Panc1 (cell line): ENCODE results near the gene NR5A2. TPM values are rescaled to one million over a fixed set of nuclear protein-coding genes. Genes with fewer than 3 reads are reported as not detected.

Experiments
- ATAC-seq: fragments of 200-7000 bp; cut with Tn5 transposase; 2 replicates; pipeline ENCODE4 v1.9.1; 2020; ENCODE audit warnings: mild to moderate bottlenecking, moderate library complexity
- BruUV-seq: library from RNA; stranded (reverse); fragments of 400-500 nt; replicated peaks from 2 replicates; lab custom pipeline; 2021; lab: Mats Ljungman, UMichigan
- CTCF ChIA-PET: fragments of 300-600 bp; sonication (Branson Sonifier 250); formaldehyde crosslinking; loops from one replicate; lab custom pipeline; 2022; ENCODE audit warnings: antibody characterized with exemption; lab: Charles Lee
- POLR2A ChIA-PET: fragments of 300-600 bp; sonication (Branson Sonifier 250); formaldehyde crosslinking; loops from one replicate; lab custom pipeline; 2022; ENCODE audit warnings: antibody characterized with exemption; lab: Charles Lee
- DNase-seq: peaks from one replicate; pipeline ENCODE4 v3.0.0-alpha.2; 2010; ENCODE audit warnings: low read depth, low spot score
- H3K27ac ChIP-seq: 2 replicates; pipeline ENCODE4 v1.5.1; 2011; ENCODE audit warnings: mild to moderate bottlenecking, low read length, inconsistent platforms
- H3K27me3 ChIP-seq: fragments of 200-500 bp; sonication (Bioruptor generic); 2 replicates; pipeline ENCODE4 v1.6.0; 2014; ENCODE audit warnings: low read length, inconsistent platforms; ENCODE audit not compliant: control insufficient read depth, insufficient read depth
- H3K36me3 ChIP-seq: fragments of 200-500 bp; sonication (Bioruptor generic); 2 replicates; pipeline ENCODE4 v1.5.1; 2014; ENCODE audit warnings: inconsistent platforms, mild to moderate bottlenecking, low read length, moderate library complexity; ENCODE audit not compliant: control insufficient read depth, insufficient read depth
- H3K4me1 ChIP-seq: 2 replicates; pipeline ENCODE4 v1.5.1; 2011; ENCODE audit warnings: inconsistent platforms, mild to moderate bottlenecking, low read length, moderate library complexity; ENCODE audit not compliant: control insufficient read depth, insufficient read depth
- H3K4me3 ChIP-seq, 2 experiments: 2 replicates each; pipeline ENCODE4 v1.5.1; 2011 to 2012; ENCODE audit warnings: low read depth in 2 of 2, low read length in 2 of 2, mild to moderate bottlenecking in 2 of 2, inconsistent platforms in 1 of 2, moderate library complexity in 1 of 2
- H3K9me3 ChIP-seq: fragments of 200-500 bp; sonication (Bioruptor generic); 2 replicates; pipeline ENCODE4 v1.5.1; 2014; ENCODE audit warnings: low read depth, mild to moderate bottlenecking, inconsistent platforms, low read length, moderate library complexity; ENCODE audit not compliant: control insufficient read depth, insufficient read depth
- POLR2AphosphoS5 ChIP-seq: IDR thresholded peaks from 2 replicates; pipeline ENCODE4 v1.6.1; 2012; ENCODE audit warnings: mild to moderate bottlenecking, low read depth, low read length, moderate library complexity
- SIN3A ChIP-seq: IDR thresholded peaks from 2 replicates; pipeline ENCODE4 v1.6.1; 2012; ENCODE audit warnings: low read depth, mild to moderate bottlenecking, low read length, moderate library complexity, borderline replicate concordance; ENCODE audit not compliant: insufficient read depth
- TCF7L2 ChIP-seq: IDR thresholded peaks from 2 replicates; pipeline ENCODE4 v1.6.1; 2011; ENCODE audit warnings: mild to moderate bottlenecking, low read depth, low read length, inconsistent platforms
- in situ Hi-C: cut with HindIII; loops from 2 replicates; pipeline ENCODE4 v1.10.0; 2016; ENCODE audit warnings: low sequenced_read_pairs, low pct_unique_long_range_greater_than_20kb
- intact Hi-C: fragments of 100-400 bp; cut with micrococcal nuclease; formaldehyde crosslinking; loops from one replicate; pipeline ENCODE4 v1.10.0; 2022; ENCODE audit not compliant: unreplicated experiment
- total RNA-seq: library from RNA; stranded (reverse); gene quantifications from one replicate; pipeline ENCODE4 v1.2.1, GENCODE V29; 2021; ENCODE audit not compliant: unreplicated experiment
- TF ChIP-seq, protein P1 (sequence below): fragments of 450-650 bp; IDR thresholded peaks from 2 replicates; pipeline ENCODE4 v1.5.1; 2017; ENCODE audit warnings: mild to moderate bottlenecking
- TF ChIP-seq, protein P2 (sequence below), 2 experiments: IDR thresholded peaks; 2 replicates each; pipeline ENCODE4 v1.6.1; 2011 to 2012; ENCODE audit warnings: low read depth in 2 of 2, control low read depth in 1 of 2, low read length in 1 of 2, mild to moderate bottlenecking in 1 of 2, moderate library complexity in 1 of 2; ENCODE audit not compliant: insufficient read depth in 1 of 2

NR5A2 gene
- total RNA-seq, 1 experiment from 2014 or later: 4.3 TPM

DNA sequence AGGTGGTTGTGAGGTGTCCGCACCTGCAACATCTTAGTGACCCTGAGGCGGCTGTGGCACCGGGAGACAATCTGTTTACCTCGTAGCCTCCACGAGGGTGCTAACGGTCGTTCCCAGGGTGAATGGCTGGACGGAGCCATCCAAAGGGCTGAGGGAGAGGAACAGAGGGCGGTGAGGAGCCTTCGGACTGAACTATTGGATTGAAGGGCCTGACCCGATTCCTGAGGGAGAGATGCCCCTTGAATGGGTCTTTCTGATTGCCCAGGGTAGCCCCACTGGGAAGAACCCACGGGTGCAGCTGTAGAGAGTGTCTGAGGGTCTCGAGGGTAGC is 2.3 kb downstream of the NR5A2 start:
- ChIA-PET CTCF (no interaction called here), POLR2A (no interaction called here)
- H3K36me3 ChIP-seq: no peaks in the 10 kb centered on the region
- BruUV-seq: no TSS peak
- no peaks in the 10 kb centered on the region for H3K9me3 ChIP-seq
- H3K4me1 ChIP-seq: peaks cover 4% of the 10 kb centered on the region; the same call in 1 of the 2 replicates
- H3K27me3 ChIP-seq: no peaks in the 10 kb centered on the region; the same call in 1 of the 2 replicates
- in situ Hi-C loops: no loop called here
- ATAC-seq (peak; percentile 32), DNase-seq (no peak)
- H3K4me3 ChIP-seq: peak overlapping the region; percentile 54 to 81
- peak overlapping the region; percentile 11; the same call in 1 of the 2 replicates for H3K27ac ChIP-seq
- intact Hi-C loops: no loop called here
- TF ChIP-seq POLR2AphosphoS5 (no peak), SIN3A (no peak), TCF7L2 (no peak)
- TF ChIP-seq, protein P1, sequence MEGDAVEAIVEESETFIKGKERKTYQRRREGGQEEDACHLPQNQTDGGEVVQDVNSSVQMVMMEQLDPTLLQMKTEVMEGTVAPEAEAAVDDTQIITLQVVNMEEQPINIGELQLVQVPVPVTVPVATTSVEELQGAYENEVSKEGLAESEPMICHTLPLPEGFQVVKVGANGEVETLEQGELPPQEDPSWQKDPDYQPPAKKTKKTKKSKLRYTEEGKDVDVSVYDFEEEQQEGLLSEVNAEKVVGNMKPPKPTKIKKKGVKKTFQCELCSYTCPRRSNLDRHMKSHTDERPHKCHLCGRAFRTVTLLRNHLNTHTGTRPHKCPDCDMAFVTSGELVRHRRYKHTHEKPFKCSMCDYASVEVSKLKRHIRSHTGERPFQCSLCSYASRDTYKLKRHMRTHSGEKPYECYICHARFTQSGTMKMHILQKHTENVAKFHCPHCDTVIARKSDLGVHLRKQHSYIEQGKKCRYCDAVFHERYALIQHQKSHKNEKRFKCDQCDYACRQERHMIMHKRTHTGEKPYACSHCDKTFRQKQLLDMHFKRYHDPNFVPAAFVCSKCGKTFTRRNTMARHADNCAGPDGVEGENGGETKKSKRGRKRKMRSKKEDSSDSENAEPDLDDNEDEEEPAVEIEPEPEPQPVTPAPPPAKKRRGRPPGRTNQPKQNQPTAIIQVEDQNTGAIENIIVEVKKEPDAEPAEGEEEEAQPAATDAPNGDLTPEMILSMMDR: no peak
- TF ChIP-seq, protein P2, sequence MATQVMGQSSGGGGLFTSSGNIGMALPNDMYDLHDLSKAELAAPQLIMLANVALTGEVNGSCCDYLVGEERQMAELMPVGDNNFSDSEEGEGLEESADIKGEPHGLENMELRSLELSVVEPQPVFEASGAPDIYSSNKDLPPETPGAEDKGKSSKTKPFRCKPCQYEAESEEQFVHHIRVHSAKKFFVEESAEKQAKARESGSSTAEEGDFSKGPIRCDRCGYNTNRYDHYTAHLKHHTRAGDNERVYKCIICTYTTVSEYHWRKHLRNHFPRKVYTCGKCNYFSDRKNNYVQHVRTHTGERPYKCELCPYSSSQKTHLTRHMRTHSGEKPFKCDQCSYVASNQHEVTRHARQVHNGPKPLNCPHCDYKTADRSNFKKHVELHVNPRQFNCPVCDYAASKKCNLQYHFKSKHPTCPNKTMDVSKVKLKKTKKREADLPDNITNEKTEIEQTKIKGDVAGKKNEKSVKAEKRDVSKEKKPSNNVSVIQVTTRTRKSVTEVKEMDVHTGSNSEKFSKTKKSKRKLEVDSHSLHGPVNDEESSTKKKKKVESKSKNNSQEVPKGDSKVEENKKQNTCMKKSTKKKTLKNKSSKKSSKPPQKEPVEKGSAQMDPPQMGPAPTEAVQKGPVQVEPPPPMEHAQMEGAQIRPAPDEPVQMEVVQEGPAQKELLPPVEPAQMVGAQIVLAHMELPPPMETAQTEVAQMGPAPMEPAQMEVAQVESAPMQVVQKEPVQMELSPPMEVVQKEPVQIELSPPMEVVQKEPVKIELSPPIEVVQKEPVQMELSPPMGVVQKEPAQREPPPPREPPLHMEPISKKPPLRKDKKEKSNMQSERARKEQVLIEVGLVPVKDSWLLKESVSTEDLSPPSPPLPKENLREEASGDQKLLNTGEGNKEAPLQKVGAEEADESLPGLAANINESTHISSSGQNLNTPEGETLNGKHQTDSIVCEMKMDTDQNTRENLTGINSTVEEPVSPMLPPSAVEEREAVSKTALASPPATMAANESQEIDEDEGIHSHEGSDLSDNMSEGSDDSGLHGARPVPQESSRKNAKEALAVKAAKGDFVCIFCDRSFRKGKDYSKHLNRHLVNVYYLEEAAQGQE (IDR thresholded peaks at IDR 0.05; ENCODE audit: insufficient read depth in 1 of 2, low read depth in 2 of 2, low read length in 1 of 2): no peak

DNA sequence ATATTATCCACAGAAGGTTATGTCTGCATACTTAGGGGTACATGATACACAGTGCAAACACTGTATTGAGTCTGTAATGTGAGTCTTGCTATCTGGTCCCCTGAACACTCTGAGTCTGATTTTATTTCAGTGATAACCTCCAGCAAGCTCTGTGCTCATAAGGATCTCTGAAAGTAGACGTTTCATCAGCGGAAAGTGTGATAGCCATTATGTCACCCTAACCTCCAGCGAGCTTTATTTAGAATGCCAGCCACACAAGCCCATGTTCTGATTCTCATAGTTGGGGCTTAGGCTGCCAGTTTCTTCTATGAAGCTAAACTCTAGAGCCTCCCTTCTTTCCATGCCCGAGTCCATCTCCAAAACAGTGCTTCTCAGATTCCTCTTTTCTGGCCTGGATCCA is 3.3 kb downstream of the NR5A2 start:
- BruUV-seq: no TSS peak
- in situ Hi-C loops: no loop called here
- H3K27ac ChIP-seq: no peak overlapping the region; the same call in 1 of the 2 replicates

More for the DNA sequence above, 3.3 kb downstream of the NR5A2 start:
- no peak for ATAC-seq
- no peaks in the 10 kb centered on the region for H3K36me3 ChIP-seq
- H3K4me1 ChIP-seq: peaks cover 4% of the 10 kb centered on the region; the same call in 1 of the 2 replicates
- ChIA-PET POLR2A (no interaction called here), CTCF (no interaction called here)
- TF ChIP-seq, protein P1: no peak
- no peak for TF ChIP-seq POLR2AphosphoS5
- TF ChIP-seq, protein P2 (IDR thresholded peaks at IDR 0.05; ENCODE audit: insufficient read depth in 1 of 2, low read depth in 2 of 2, low read length in 1 of 2): no peak
- no peak for TF ChIP-seq SIN3A
- TF ChIP-seq TCF7L2: no peak
- intact Hi-C loops: no loop called here
- H3K9me3 ChIP-seq: no peaks in the 10 kb centered on the region
- H3K27me3 ChIP-seq: no peaks in the 10 kb centered on the region; the same call in 1 of the 2 replicates
- no peak for DNase-seq
- no peak overlapping the region for H3K4me3 ChIP-seq
